IPS DF 4.7 (cell line): ENCODE measurements around the gene ING1.
"Not testable (repeated sequence)": the region's sequence is repeated elsewhere in the genome, so short reads cannot be mapped to it uniquely, and the experiment has no call there.

Source experiments
- DNase-seq: peaks from one replicate; pipeline ENCODE4 v3.0.0-alpha.2; 2013; ENCODE audit warnings: low spot score; ENCODE audit errors: extremely low read depth

Gene ING1

GRCh38 chr13:110714797-110715394 lies 1.4 kb downstream of the ING1 start:
- no peak for DNase-seq

- DNase-seq: no peak
Measured at GRCh38 chr13:110715395-110716246, 2.1 kb downstream of the ING1 start.

DNA sequence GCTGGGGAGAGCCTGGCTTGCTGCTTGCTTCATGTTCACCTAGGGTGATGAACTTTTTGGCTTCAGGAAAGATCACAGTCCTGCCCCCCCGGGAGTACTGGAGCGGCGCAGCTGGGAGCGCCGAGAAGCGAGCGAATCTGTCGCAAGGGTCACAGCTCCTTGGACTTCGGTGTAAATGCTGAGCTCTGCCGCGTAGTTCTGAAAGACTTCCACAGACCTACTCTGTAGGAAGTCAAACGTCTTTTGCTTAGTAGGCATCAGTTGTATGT lies 2.7 kb downstream of the ING1 start:
- no peak for DNase-seq

DNA sequence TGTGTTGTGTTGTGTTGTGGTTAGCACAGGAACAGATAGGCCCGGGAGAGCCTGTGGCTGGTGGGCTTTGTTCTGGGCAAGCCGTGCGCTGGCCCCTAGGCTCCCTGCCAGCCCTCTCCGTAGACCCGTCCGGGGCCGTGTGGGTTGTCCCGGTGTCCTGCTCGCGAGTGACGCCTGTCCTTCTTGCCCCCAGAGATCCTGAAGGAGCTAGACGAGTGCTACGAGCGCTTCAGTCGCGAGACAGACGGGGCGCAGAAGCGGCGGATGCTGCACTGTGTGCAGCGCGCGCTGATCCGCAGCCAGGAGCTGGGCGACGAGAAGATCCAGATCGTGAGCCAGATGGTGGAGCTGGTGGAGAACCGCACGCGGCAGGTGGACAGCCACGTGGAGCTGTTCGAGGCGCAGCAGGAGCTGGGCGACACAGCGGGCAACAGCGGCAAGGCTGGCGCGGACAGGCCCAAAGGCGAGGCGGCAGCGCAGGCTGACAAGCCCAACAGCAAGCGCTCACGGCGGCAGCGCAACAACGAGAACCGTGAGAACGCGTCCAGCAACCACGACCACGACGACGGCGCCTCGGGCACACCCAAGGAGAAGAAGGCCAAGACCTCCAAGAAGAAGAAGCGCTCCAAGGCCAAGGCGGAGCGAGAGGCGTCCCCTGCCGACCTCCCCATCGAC lies 5.7 kb downstream of the ING1 start:
- DNase-seq: no peak

DNA sequence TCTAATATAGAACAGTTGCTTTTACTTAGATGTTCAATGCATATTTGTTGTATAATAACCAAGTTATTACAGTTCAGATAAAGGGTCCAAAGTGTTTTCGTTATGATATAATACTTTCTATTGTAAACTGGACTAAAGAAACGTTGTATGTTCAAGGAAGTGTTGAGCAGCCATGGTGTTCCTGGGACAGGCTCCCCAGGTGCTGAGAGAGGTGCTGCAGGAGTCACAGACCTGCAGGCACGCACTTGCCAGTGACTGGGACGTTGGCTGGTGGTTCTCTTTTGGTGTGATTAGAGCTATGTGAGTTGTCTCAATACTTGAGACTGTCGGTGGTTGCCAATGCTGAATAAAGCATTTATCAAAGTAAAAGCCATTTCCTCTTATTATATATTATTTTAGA lies 9.5 kb downstream of the ING1 start:
- DNase-seq: no peak

DNA sequence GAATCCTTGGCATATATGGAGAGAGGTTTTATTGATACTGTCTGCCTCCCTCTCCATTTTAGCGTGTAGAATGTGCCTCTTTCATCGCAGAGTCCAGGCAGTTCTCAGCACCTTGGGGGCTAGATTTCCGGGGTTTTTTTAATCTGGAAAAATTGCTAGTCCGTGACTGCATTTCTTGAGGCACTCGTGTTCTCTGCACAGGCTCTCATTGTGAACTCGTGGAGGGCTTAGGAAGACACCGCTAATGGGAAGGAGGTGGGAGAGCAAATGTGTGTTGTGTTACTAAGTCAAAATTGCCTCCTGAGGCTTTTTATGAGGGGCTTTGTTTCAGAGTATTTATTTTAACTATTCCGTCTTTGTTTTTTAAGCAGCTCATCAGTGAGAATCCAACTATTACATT lies 10.1 kb downstream of the ING1 start:
- no peak for DNase-seq

GRCh38 chr13:110726153-110726552 lies 12.7 kb downstream of the ING1 start:
- not testable (repeated sequence) for DNase-seq

- DNase-seq: no peak
Measured at GRCh38 chr13:110726726-110727125, 13.2 kb downstream of the ING1 start.

DNA sequence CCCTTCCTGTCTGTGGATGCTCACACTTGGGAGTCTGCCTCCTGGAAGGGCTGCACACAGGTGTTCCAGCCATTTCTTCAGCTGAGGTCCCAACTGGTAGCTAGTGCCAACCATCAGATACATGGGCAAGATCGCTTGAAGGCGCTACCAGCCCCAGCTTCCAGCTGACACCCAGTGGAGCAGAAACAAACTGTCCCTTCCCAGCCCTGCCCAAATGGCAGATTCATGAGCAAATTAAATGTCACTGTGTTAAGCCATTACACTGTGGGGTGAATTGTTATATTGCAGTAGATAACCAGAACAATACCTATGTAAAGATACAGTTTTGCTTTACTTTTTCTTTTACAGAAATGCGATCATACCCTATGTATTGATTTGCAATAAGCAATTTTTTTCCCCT lies 17.6 kb downstream of the ING1 start:
- no peak for DNase-seq

GRCh38 chr13:110734561-110734960 lies 21.1 kb downstream of the ING1 start:
- no peak for DNase-seq

DNA sequence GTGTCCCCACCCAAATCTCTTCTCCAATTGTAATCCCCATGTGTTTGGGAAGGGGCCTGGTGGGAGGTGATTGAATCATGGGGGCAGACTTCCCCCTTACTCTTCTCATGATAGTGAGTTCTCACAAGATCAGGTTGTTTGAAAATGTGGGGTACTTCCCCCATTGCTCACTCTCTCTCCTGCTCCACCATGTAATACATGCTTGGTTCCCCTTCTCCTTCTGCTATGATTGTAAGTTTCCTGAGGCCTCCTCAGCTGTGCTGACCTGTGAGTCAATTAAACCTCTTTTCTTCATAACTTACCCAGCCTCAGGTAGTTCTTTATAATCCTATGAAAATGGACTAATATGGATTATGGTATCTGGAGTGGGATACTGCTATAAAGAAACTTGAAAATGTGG lies 24.1 kb downstream of the ING1 start:
- DNase-seq: no peak

DNA sequence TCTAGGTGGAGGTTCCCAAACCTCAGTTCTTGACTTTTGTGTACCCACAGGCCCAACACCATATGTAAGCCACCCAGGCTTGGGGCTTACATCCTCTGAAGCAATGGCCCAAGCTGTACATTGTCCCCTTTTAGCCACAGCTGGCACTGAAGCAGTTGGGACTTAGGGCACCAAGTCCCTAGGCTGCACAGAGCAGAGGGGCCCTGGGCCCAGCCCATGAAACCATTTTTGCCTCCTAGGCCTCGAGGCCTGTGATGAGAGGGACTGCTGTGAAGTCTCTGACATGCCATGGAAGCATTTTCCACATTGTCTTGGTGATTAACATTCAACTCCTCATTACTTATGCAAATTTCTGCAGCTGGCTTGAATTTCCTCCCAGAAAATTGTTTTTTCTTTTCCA lies 30.2 kb downstream of the ING1 start:
- no peak for DNase-seq

DNA sequence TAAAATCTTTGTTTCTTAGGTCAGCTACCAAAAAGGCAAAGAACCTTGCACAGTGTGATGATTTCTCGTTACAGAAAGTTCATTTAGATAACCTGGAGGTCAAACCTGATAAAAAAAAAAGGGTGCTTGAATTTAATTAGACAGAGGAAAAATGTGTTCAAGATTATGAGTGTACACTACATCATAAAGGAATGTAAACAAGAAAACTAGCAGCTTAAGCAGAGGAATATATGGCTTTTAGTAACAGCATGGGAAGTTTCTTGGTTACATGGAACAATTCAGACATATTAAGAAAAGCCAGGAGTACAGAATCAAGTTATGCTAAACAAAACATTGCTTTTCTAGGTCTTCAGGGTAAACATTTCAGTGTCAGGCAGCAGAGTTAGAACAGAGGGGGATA lies 32.9 kb downstream of the ING1 start:
- DNase-seq: no peak

DNA sequence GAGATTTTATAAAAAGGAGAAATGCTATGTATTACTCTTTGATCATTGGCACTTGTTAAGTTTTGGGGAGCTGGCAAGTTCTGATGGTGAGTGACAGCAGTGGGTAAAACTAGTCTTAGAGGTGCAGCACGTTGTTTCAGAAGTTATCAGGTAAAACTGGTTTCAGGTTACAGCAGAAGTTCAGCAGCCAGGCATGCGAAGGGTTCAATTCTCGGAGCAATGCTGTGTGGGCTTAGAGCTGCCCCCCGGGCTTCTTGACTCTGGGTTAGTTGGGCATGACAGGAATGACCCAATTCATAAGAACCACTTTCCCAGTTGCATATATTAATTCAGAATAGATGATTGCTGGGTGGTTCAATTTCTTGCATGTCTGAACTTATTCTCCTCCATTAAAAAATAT lies 34.8 kb downstream of the ING1 start:
- no peak for DNase-seq

DNA sequence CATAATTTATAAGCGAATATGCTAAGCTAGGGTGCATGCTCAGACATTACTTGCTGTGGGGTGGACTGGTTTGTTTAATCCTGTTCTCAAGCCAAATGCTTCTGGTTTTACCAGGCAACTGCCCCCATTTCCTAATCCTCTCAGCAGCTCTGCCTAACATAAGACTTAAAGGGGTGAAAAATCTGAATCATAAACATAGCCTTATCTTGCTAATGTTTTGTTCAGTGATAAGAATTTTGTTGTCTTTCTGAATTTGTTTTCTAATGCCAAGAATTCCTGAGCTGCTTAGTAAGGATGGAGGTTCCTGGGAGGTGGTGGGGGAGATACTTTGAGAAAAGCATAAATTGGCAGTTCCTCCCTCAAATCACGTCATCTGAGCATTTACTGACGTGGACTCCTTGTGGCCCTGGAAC lies 42.7 kb downstream of the ING1 start:
- no peak for DNase-seq

- no peak for DNase-seq
Measured at GRCh38 chr13:110757296-110757695, 43.8 kb downstream of the ING1 start.

- no peak for DNase-seq
Measured at GRCh38 chr13:110758195-110758805, 44.8 kb downstream of the ING1 start.

DNA sequence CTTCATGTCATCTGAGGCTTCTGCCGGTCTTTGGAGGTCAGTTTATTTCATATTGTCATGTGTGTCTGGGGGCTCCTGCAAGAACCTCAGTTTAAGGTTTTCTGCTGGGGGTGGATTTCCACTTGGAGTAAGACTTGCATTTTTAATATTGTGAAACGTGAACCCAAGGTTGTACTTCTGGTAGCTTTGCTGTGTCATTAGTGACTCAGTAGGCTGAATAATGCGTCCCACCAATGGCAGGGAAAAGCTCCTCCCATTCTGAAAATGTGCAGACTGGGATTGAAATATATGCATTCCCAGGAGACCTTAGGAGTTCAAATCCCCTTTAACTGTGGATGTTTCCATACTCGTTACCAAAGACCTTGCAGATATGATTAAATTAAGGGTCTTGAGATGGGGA lies 46.2 kb downstream of the ING1 start:
- no peak for DNase-seq

DNA sequence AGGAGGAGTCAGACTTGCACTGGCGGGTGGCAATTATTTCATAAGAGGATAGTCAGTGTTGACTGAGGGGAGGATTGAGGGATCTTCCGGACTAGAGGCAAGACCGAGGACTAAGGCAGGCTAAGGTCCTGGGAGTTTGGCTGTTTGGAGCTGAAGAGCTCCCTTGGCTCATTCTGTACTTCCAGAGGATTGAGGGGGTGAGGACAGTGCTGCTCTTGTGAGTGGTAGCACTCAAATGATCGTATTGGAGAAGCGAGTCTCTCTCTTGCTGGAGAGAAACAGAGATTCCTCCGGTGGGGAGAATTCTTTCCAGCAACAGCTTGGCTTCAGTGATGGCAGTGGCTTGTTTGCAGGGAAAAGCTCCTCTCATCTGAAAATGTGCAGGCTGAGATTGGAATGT lies 47.1 kb downstream of the ING1 start:
- DNase-seq: no peak

GRCh38 chr13:110766671-110767430 lies 53.4 kb downstream of the ING1 start:
- no peak for DNase-seq

DNA sequence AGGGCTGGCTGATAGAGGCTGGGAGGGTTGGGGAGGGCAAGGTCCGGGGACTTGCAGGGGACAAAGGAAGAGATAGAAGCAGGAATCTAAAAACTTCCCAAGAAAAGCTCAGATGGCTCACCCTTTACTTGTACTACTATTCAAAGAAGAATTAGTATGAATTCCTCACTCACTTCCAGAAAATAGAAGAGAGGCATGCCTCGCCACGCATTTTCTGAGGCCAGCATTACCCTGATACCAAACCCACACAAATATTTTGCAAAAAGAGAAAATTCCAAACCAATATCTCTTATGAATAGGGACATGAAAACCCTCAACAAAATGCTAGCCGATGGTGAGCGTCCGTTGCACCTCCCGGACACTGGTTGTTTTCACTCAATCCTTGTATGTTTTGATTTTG lies 54.0 kb downstream of the ING1 start:
- DNase-seq: no peak

- DNase-seq: no peak
Measured at GRCh38 chr13:110769097-110769496, 55.6 kb downstream of the ING1 start.
